Tibial nerve (tissue), 4 donors: ENCODE data around the gene ATP8A2.

Experiments
- CTCF ChIP-seq, 5 experiments: fragments of 200-600 bp in 3 of 5; fragments of 450-650 bp in 2 of 5; sonication (generic) in 3 of 5; IDR thresholded peaks; one replicate each; pipeline ENCODE4 v1.5.1; 2016 to 2019; ENCODE audit warnings: antibody characterized with exemption in 5 of 5, mild to moderate bottlenecking in 3 of 5, moderate library complexity in 2 of 5
- EP300 ChIP-seq, 2 donors: sonication (generic); formaldehyde crosslinking; IDR thresholded peaks; one replicate each; pipeline ENCODE4 v1.6.1; 2017; ENCODE audit warnings: antibody characterized with exemption in 2 of 2, mild to moderate bottlenecking in 1 of 2
- POLR2A ChIP-seq, 2 donors: fragments of 450-650 bp; IDR thresholded peaks; one replicate each; pipeline ENCODE4 v1.6.1; 2017; ENCODE audit warnings: antibody characterized with exemption in 2 of 2, mild to moderate bottlenecking in 2 of 2, moderate library complexity in 2 of 2

- no peak for TF ChIP-seq CTCF (IDR thresholded peaks at IDR 0.05)
- TF ChIP-seq POLR2A (IDR thresholded peaks at IDR 0.05), result no peak
- no peak for TF ChIP-seq EP300 (IDR thresholded peaks at IDR 0.05)
These were observed 359.3 kb downstream of the ATP8A2 start for GRCh38 chr13:25731037-25731436.
